Stimulated activated CD4-positive, alpha-beta T cell treated with anti-CD3 and anti-CD28 coated beads, Interleukin-15, amount 100 ng/mL, for 48 hours (primary cell): ENCODE data around the gene FAM193A.
"Not testable (repeated sequence)": the region's sequence is repeated elsewhere in the genome, so short reads cannot be mapped to it uniquely, and the experiment has no call there.

Experiments
- DNase-seq, 2 donors: peaks; one replicate each; pipeline ENCODE4 v3.0.0-alpha.2; 2020; ENCODE audit warnings: low read depth in 2 of 2

Gene FAM193A

GRCh38 chr4:2574009-2574408 lies 37.6 kb downstream of the FAM193A start:
- DNase-seq: no peak

- no peak for DNase-seq
These were observed 38.4 kb downstream of the FAM193A start for GRCh38 chr4:2574863-2575262.

GRCh38 chr4:2576290-2576689 lies 39.8 kb downstream of the FAM193A start:
- DNase-seq: no peak

- DNase-seq: no peak
These were observed 41.7 kb downstream of the FAM193A start for GRCh38 chr4:2578106-2578505.

GRCh38 chr4:2579910-2580309 lies 43.5 kb downstream of the FAM193A start:
- no peak for DNase-seq

- no peak for DNase-seq
These were observed 46.6 kb downstream of the FAM193A start for GRCh38 chr4:2583092-2583491.

GRCh38 chr4:2583517-2583916 lies 47.1 kb downstream of the FAM193A start:
- DNase-seq: no peak

GRCh38 chr4:2586502-2586901 lies 50.1 kb downstream of the FAM193A start:
- no peak for DNase-seq

- no peak for DNase-seq
These were observed 50.9 kb downstream of the FAM193A start for GRCh38 chr4:2587213-2587823.

GRCh38 chr4:2588259-2588658 lies 51.8 kb downstream of the FAM193A start:
- DNase-seq: no peak

GRCh38 chr4:2591189-2591588 lies 54.7 kb downstream of the FAM193A start:
- DNase-seq: no peak

GRCh38 chr4:2592014-2592413 lies 55.6 kb downstream of the FAM193A start:
- not testable (repeated sequence) for DNase-seq

GRCh38 chr4:2592572-2592971 lies 56.1 kb downstream of the FAM193A start:
- DNase-seq: no peak

- DNase-seq: no peak
These were observed 56.6 kb downstream of the FAM193A start for GRCh38 chr4:2593003-2593402.

GRCh38 chr4:2595436-2595835 lies 59.0 kb downstream of the FAM193A start:
- no peak for DNase-seq

GRCh38 chr4:2595952-2596552 lies 59.6 kb downstream of the FAM193A start:
- DNase-seq: no peak

GRCh38 chr4:2596611-2597010 lies 60.2 kb downstream of the FAM193A start:
- DNase-seq: no peak

- DNase-seq: no peak
These were observed 62.3 kb downstream of the FAM193A start for GRCh38 chr4:2598511-2599303.

- DNase-seq: no peak
These were observed 62.8 kb downstream of the FAM193A start for GRCh38 chr4:2599304-2599654.

- DNase-seq: no peak
These were observed 64.4 kb downstream of the FAM193A start for GRCh38 chr4:2600878-2601277.

GRCh38 chr4:2604614-2605013 lies 68.2 kb downstream of the FAM193A start:
- no peak for DNase-seq

- no peak for DNase-seq
These were observed 70.6 kb downstream of the FAM193A start for GRCh38 chr4:2606960-2607506.

- DNase-seq: no peak
These were observed 71.4 kb downstream of the FAM193A start for GRCh38 chr4:2607822-2608221.
